ENCODE measurements around the gene MAGEA11.
"Not testable (repeated sequence)": the region's sequence is repeated elsewhere in the genome, so short reads cannot be mapped to it uniquely, and the experiment has no call there.

Gene MAGEA11, protein sequence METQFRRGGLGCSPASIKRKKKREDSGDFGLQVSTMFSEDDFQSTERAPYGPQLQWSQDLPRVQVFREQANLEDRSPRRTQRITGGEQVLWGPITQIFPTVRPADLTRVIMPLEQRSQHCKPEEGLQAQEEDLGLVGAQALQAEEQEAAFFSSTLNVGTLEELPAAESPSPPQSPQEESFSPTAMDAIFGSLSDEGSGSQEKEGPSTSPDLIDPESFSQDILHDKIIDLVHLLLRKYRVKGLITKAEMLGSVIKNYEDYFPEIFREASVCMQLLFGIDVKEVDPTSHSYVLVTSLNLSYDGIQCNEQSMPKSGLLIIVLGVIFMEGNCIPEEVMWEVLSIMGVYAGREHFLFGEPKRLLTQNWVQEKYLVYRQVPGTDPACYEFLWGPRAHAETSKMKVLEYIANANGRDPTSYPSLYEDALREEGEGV

DNA sequence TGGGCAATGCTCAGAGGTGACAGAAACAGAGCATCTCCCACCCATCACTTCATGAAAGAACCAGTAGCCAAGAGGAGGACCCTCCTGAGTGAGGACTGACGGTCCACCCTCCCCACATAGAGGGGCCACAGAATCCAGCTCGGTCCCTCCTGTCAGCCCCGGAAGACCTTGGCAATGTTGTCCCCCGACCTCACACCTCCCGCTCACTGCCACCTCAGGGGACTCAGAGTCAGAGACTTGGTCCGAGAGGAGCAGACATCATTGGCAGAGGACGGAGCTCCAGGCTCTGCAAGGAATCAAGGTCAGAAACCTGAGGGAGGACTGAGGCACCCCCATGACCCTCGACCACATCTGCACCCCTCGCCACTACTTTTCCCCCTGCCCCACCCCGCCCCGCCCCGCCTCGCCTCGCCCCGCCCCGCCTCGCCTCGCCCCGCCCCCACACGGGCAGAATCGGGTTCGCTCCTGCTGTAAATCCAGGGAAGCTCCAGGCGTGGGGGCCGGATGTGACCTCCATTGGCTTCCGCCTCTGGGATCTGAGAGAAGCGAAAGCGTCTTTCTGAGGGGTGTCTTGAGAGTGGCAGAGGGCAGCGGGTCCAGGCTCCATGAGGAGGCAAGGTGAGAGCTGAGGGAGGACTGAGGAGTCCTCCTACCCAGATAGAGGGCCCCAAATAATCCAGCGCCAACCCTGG lies at the start of gene MAGEA11:
MAGEA11 (plus strand) TSS at position 516 of the 692 bp plus-strand sequence. CDS start 1,100 bp downstream, outside the sequence.
- DNase-seq: no peak

DNA sequence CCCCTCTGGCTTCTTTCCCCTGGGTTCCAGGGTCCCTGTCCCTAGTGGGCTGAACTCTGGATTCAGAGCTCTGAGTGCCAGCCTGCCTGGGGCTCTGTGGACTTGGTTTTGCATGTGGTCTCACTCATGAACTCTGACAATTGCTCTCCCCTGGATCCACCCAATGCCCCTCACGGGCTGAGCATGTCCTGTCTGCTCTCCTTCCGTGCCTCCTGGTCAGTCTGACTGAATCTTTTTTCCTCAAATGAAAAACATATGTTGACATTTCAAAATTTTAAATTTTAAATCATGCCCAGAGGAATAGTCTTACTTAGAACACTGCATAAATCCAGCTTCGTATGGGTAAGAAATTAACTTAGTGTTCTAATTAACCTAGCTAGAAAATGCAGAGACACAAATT lies 36.8 kb upstream of the MAGEA11 start:
- not testable (repeated sequence) for DNase-seq

DNA sequence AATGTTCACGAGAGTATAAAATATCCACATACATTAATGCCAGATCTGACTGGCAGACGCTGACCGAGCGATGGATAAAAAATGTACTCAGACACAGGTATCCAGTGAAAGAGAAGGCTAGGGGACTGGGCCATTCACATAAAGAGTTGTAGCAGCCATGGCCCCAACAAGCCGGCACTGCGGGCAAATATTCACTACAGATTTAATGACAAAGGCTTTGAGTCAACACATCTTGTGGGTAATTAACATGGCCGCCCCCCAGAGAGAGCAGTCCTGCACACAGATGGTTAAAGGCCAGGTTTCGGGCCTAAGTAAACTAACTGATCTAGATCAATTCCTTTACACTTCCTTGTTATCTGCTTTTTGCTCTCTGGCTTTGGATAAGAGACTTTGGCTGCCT lies 36.3 kb upstream of the MAGEA11 start:
- not testable (repeated sequence) for DNase-seq

DNA sequence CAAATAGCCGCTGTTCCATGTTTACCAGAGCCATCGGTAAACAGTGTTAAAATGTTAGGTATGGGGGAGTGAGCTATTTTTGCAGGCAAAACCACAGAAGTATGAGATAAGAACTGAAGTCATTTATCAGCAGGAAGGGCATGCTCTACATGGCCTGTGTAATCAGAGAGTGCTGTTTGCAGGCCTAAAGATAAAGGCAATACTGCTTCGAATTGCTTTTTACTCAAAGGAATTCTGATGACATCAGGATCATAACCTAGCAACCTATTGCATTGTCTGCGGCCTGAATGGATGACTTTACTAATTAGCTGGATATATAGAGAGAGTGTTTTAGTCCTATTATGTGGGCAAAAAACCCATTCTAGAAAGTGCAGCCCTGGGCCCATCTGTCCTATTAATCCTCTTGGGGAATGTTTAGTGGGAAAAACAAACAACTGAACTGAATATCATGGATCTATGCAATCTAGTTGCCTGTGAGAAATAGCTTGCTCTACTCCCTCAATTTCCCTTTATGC lies 32.6 kb upstream of the MAGEA11 start:
- not testable (repeated sequence) for DNase-seq

DNA sequence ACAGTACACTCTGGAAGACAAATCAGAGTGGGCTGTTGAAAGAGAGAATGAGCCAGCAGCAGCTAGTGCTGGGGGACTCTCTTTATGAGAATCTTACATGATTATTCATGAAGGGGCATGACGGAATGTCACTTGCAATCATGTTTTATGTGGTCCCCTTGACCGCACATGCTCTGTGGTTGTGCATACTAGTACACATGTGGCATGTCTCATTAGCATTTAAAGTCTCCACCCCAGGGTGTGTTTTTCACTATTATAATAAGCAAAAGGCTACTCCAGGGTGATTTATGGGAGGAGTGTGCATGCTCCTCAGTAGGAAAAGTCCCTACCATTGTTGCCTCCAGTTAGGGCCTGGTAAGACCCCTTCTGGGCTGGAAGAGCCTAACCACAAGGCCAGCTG lies 30.7 kb upstream of the MAGEA11 start:
- DNase-seq: no peak

DNA sequence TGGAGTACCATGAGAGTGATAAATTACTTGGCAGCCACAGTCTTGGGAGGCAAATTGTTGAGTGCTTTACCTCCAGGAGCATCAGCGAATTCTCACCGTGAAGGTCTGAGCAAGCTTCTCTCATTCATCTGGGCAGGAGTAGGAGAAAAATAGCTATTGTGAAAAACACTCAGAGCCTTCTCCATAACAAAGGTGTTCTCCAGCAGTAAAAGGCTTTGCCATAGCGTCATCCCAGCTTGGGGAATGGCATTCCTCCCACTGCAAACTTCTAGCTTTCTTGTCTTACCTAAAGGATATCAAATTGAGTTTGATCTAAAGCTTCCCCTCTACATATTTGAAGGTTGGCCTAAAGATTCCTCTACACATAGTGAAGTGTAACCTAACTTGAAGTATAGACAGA lies 29.8 kb upstream of the MAGEA11 start:
- DNase-seq: no peak

DNA sequence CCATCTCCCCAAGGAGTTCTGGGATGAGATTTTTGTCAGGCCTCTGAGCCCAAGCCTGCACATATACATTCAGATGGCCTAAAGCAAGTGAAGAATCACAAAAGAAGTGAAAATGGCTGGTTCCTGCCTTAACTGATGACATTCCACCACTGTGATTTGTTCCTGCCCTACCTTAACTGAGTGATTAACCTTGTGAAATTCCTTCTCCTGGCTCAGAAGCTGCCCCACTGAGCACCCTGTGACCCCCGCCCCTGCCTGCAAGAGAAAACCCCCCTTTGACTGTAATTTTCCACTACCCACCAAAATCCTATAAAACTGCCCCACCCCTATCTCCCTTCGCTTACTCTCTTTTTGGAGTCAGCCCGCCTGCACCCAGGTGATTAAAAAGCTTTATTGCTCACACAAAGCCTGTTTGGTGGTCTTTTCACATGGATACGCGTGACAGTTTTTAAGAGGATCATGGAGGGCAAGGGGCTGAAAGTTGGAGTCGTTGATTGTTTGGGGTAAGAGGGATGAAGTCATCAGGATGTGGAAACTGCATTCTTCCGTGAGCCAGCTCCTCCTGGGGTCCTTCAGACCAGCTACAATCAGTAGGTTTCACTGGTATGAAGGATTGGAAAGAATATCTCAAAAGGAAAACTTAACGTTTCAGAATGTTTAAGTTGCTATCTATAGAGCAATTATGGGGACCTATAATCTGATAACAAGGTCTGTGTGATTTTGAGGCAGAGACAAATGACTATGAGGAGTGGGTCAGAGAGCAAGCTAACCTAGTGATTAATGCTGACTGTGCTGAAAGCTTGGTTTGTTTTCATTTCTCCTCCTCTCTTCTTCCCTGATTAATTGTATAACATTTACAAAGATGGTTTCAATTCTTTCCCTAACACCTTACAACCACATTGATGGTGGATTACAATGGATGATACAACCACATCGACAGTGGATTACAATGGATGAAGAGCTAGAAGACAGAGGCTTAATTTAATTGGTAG lies 28.6 kb upstream of the MAGEA11 start:
- DNase-seq: no peak

DNA sequence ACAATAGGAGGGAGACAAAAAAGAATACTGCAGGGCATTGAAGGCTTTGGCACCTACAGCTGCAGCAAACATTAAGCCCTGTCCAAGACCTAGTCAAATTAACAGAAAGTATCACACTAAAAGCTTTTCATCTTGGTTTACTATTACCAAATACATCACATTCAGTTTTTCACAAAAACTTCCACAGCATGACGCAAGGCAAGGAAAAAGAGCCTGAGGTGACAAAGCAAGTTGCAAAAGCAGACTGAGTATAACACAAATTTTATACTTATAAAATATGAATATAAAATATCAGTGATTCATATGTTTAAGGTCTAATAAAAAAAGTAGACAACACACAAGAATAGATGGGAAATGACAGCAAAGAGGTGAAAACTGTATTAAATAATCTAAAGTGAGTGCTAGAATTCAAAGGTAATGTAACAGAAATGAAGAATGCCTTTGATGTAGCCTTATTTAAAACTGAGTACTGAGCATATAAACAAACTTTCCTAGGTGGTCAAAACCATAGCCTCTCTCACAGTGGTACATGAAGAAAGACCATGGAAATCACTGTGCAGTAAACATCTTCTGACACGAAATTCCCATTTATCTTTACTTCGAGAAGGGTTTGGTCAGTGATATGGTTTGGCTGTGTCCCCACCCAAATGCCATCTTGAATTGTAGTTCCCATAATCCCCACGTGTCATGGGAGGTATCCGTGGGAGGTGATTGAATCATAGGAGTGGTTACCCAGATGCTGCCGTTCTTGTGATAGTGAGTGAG lies 27.7 kb upstream of the MAGEA11 start:
- DNase-seq: no peak

DNA sequence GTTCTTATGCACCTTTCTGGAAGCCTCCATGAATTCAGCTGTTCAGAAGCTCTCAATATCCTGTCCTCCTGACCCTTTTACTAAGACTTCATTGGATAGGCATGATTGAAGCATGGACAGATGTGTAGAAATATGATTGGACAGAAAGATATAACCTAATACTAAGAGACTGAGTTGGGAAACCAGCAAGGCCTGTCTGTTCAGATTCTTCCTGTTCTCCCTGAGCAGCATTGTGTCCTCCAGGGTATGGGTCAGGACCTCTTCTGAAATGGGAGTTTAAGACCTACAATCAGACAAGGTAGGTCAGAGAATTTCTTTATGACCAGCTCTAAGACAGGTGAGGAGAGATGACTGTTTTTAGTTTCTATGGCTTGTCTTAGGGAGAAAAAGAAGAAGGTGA lies 23.9 kb upstream of the MAGEA11 start:
- no peak for DNase-seq

DNA sequence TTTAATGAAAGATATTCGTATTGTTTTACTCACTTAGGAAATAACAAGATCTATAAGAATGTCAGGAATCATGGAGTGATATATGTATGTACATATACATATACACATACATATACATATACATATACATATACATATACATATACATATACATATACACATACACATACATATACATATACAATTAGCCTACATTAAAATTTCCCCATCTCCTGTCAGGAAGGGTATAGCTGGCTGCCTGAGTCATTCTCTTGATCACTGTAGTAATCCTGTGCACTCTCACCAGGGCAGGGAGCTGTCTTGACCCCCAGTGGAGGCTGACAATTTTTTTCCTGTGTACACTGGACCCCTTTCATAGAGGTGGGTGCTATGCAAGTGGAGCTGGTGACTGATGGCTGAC lies 23.3 kb upstream of the MAGEA11 start:
- DNase-seq: no peak

DNA sequence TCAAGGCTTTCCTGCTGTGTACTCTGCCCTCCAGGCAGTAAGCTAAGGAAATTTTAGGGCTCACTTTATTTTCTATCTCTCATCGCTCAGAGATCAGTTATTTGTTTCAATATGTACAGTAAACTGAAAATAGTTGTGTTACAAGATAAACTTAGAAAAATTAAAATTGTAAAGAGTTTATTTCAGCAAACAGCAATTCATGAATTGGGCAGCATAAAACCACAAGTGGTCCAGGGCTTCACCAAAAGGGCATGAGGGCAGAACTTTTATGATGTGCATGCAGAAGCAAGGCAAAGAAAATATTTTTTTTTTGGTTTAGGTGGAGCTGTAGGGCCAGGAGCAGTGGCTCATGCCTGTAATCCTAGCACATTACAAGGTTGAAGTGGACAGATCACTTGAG lies 20.1 kb upstream of the MAGEA11 start:
- DNase-seq: no peak

DNA sequence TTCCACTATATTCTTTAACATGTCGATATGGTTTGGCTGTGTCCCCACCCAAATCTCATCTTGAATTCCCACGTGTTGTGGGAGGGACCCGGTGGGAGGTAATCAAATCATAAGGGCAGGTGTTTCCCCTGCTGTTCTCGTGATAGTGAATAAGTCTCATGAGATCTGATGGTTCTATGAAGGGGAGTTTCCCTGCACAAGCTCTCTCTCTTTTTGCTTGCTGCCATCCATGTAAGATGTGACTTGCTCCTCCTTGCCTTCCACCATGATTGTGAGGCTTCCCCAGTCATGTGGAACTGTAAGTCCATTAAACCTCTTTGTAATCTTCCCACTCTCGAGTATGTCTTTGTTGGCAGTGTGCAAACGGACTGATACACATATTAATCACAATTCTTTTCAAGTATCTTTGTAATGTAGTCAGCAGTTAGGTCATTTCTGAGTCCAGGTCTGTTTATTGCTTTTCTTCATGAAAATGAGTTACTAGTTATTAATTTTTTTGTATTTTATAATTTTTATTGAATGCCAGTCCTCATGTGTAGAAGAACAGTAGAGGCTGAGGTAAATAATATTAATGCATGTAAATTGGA lies 19.1 kb upstream of the MAGEA11 start:
- not testable (repeated sequence) for DNase-seq

DNA sequence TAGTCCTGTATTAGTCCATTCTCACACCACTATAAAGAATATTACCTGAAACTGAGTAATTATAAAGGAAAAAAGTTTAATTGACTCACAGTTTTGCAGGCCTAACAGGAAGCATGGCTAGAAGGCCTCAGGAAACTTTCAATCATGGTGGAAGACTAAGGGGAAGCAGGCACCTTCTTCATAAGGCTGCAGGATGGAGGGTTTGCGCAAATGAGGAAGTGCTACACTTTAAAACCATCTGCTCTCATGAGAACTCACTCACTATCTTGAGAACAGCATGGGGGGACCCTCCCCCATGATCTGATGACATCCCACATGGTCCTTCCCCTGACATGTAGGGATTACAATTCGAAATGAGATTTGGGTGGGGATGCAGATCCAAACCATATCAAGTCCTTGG lies 12.1 kb upstream of the MAGEA11 start:
- DNase-seq: no peak

DNA sequence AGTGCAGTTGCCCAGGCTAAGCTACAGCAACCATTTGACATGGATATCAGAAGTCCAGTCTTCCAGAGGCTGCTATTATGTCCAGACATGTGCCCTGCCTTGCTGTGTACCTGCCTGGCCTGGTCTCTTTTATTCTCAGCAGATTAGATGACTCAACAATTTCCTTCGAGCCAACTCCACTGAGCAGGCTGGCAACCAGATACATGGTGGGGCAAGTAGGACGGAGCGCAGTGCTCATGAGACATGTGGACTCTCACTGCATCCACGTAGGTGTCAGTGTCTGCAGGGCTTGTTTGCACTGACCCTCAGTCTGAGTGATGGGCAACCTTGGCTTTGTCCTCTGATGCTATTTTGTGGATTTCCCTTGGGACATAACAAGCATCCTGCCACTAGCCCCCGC lies 7.2 kb upstream of the MAGEA11 start:
- no peak for DNase-seq

DNA sequence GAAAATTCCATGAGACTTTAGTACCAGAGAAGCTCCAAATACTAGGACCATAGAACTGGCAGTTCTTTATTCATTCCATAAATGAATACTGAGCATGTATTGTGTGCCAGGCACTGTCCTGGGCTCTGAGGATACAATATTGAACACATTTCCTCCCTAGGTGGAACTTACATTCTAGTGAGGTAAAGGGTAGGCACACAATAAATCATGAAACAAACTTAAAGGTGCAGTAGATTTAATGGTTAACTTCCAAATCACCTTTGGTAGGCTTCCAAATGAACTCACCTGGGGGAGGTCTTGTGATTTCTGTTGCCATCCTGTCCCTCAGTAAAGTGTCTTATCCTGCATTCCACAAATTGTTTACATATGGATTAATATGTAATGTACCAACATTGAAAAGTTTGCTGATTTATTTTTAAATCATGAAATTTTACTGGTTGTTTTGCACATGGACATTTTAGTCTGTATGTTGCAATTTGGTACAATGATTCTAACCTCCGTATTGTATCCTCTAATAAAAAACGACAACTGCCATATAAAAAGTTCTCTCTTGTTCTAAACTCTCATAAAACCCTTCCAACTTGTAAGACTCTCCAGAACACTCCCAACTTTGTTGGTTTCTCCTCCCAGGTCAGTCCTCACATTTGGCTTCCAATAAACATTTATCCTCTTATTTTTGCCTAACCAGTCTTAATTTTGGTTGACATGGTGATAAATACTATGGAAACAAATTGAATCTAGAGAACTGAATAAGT lies 4.5 kb upstream of the MAGEA11 start:
- DNase-seq: no peak

DNA sequence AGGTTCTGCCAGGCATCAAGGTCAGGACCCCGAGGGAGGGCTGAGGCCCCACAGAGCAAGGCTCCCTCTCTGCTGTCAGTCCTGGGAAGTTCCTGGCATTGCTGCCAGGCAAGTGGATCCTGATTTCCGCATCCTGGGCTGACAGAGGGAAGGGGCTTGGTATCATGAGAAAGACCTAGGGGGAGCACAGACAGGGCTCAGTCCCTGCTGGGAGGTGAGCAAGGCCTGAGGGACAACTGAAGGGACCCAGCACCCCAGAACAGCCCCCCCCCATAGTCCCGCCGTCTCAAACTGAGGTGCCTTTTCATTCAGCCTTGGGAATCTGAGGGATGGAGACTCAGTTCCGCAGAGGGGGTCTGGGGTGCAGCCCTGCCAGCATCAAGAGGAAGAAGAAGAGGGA lies 971 bp downstream of the MAGEA11 start:
- no peak for DNase-seq

DNA sequence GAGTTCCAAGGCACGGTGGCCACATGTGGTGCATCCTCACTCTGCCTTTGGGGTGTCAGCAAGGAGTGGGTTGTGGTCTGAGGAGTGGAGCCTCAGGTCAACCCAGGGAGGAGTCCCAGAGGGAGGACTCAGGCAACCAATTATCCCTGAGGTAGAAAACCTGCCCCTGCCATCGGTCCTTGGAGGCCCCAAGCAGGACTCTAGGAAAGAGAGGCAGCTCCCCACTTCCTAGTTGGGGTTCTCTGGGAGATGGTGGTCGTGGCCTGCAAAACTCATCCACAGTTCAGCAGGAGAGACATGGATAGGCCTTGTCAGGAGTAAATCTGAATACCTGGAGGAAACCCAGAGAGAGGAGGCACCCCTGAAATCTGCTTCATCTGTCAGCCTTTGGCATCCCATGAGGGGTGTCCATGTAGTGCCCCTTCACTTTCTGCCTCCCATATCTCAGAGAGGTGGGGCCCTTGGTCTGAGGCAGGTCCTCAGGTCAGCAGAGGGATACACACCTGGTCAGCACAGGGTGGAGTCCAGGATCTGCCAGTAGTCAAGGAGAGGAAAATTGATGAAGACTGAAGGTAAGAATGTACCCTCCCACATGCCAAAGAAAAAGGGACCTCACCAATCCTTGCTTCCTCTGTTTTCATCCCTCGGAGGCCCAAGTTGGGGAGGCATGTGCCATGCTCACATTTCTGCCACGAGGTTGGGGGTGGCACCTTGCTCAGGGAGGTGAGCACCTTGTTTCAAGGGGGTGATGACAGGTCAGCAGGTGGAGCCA lies 1.6 kb downstream of the MAGEA11 start:
- no peak for DNase-seq

DNA sequence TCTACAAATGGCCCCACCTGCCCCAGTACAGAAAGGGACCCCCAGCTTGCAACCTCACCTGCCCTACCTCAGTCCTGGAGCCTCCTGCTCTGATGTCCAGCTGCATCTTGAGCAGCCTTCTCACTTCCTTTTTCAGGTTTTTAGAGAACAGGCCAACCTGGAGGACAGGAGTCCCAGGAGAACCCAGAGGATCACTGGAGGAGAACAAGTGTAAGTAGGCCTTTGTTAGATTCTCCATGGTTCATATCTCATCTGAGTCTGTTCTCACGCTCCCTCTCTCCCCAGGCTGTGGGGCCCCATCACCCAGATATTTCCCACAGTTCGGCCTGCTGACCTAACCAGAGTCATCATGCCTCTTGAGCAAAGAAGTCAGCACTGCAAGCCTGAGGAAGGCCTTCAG lies 3.6 kb downstream of the MAGEA11 start:
- no peak for DNase-seq

DNA sequence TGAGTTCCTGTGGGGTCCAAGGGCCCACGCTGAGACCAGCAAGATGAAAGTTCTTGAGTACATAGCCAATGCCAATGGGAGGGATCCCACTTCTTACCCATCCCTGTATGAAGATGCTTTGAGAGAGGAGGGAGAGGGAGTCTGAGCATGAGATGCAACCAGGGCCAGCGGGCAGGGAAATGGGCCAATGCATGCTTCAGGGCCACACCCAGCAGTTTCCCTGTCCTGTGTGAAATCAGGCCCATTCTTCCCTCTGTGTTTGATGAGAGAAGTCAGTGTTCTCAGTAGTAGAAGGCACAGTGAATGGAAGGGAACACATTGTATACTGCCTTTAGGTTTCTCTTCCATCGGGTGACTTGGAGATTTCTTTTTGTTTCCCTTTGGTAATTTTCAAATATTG lies 4.8 kb downstream of the MAGEA11 start:
- no peak for DNase-seq

DNA sequence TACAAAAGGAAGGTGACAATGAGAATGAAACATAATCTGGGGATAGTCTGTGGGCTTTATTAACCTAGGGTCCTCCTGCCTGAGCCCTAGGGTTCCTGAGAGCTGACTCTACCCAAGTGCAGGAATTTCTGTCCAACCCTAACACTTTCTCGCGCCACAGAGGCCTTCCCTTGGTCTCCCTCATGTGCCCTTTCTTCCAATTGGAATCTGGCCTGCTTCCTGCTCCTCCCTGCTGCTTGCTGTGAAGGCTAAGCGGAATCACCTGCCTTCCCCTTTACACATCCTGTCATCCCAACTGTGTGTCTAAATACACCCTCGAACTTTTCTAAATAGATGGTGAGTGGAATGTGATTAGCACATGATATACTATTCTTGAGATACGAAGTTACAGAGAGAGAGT lies 5.9 kb downstream of the MAGEA11 start:
- DNase-seq: no peak

All from activated effector memory CD4-positive, alpha-beta T cell treated with Interleukin-2 at 50 U/mL for 16 hours (primary cell).